Endothelial cell of umbilical vein (primary cell): ENCODE measurements around the gene RAI1. TPM values are rescaled to one million over a fixed set of nuclear protein-coding genes. Genes with fewer than 3 reads are reported as not detected.

Source experiments
- BruUV-seq: library from RNA; stranded (reverse); fragments of 400-500 nt; replicated peaks from 2 replicates; lab custom pipeline; 2021; lab: Mats Ljungman, UMichigan
- CTCF ChIA-PET: fragments of 300-600, 350-600 bp; sonication (Branson Sonifier 250); formaldehyde crosslinking; loops from one replicate; lab custom pipeline; 2021; ENCODE audit warnings: antibody characterized with exemption, inconsistent platforms; lab: Charles Lee
- POLR2A ChIA-PET: fragments of 300-600, 350-600 bp; sonication (Branson Sonifier 250); formaldehyde crosslinking; loops from one replicate; lab custom pipeline; 2021; ENCODE audit warnings: antibody characterized with exemption, inconsistent platforms; lab: Charles Lee
- DNase-seq: peaks from one replicate; pipeline ENCODE4 v3.0.0-alpha.2; 2011; ENCODE audit warnings: low read depth, low spot score
- FAIRE-seq: peaks from 2 replicates; lab custom pipeline; 2011; peaks lifted over from hg19 to GRCh38; lab: Jason Lieb, UNC
- H2AFZ ChIP-seq: 2 replicates; pipeline ENCODE4 v1.6.0; 2012; ENCODE audit warnings: low read depth, low read length, control low read depth, inconsistent platforms
- H3K27ac ChIP-seq: 2 replicates; pipeline ENCODE4 v1.5.1; 2011; ENCODE audit warnings: low read depth, mild to moderate bottlenecking, control low read depth, low read length, moderate library complexity; ENCODE audit not compliant: insufficient read depth
- H3K27me3 ChIP-seq, 2 experiments: 2 replicates each; pipeline versions ENCODE4 v1.6.0 to v1.6.1; 2011; ENCODE audit warnings: low read length in 2 of 2, mixed read lengths in 1 of 2; ENCODE audit not compliant: control insufficient read depth in 2 of 2, insufficient read depth in 2 of 2
- H3K36me3 ChIP-seq, 2 experiments: 2 replicates in 1 of 2; 3 replicates in 1 of 2; pipeline ENCODE4 v1.5.1; 2011; ENCODE audit warnings: low read length in 2 of 2, mild to moderate bottlenecking in 1 of 2, moderate library complexity in 1 of 2; ENCODE audit not compliant: control insufficient read depth in 2 of 2, insufficient read depth in 2 of 2; ENCODE audit errors: extremely low read depth in 1 of 2
- H3K4me1 ChIP-seq: 3 replicates; pipeline ENCODE4 v1.5.1; 2011; ENCODE audit warnings: mild to moderate bottlenecking, low read length; ENCODE audit not compliant: control insufficient read depth, insufficient read depth; ENCODE audit errors: extremely low read depth
- H3K4me2 ChIP-seq: 2 replicates; pipeline ENCODE4 v1.6.1; 2011; ENCODE audit warnings: low read length, control low read depth, mixed read lengths; ENCODE audit not compliant: insufficient read depth
- H3K4me3 ChIP-seq, 3 experiments: fragments of 200-600 bp in 1 of 3; sonication (generic), shearing (Covaris generic) in 1 of 3; replicated peaks in 1 of 3; 2 replicates each; pipeline ENCODE4 v1.5.1; 2011 to 2016; ENCODE audit warnings: control low read depth in 3 of 3, low read length in 3 of 3, mild to moderate bottlenecking in 2 of 3, inconsistent platforms in 1 of 3, low read depth in 1 of 3, moderate library complexity in 1 of 3; ENCODE audit not compliant: insufficient read depth in 1 of 3
- H3K79me2 ChIP-seq: 2 replicates; pipeline ENCODE4 v1.6.0; 2012; ENCODE audit warnings: low read length, inconsistent platforms; ENCODE audit not compliant: control insufficient read depth, insufficient read depth
- H3K9ac ChIP-seq: replicated peaks from 2 replicates; pipeline ENCODE3; 2011; ENCODE audit warnings: low read length, control low read depth; ENCODE audit not compliant: insufficient read depth; ENCODE audit errors: extremely low read depth
- H3K9me1 ChIP-seq: replicated peaks from 3 replicates; pipeline ENCODE4 v1.6.0; 2011; ENCODE audit warnings: mild to moderate bottlenecking, low read length; ENCODE audit not compliant: control insufficient read depth, insufficient read depth; ENCODE audit errors: extremely low read depth
- H3K9me3 ChIP-seq: replicated peaks from 2 replicates; pipeline ENCODE4 v1.5.1; 2012; ENCODE audit warnings: low read length, inconsistent platforms; ENCODE audit not compliant: control insufficient read depth, insufficient read depth
- H4K20me1 ChIP-seq: replicated peaks from 2 replicates; pipeline ENCODE3; 2011; ENCODE audit warnings: mild to moderate bottlenecking, low read length; ENCODE audit not compliant: control insufficient read depth, insufficient read depth; ENCODE audit errors: extremely low read depth
- EZH2 ChIP-seq: IDR thresholded peaks from 2 replicates; pipeline ENCODE4 v1.6.1; 2012; ENCODE audit warnings: borderline replicate concordance, low read depth, mild to moderate bottlenecking, moderate library complexity, low read length, inconsistent platforms; ENCODE audit not compliant: severe bottlenecking
- FOS ChIP-seq: IDR thresholded peaks from 2 replicates; pipeline ENCODE4 v1.6.1; 2011; ENCODE audit warnings: mild to moderate bottlenecking, low read length, moderate library complexity, borderline replicate concordance; ENCODE audit not compliant: insufficient read depth
- GATA2 ChIP-seq: IDR thresholded peaks from 2 replicates; pipeline ENCODE4 v1.7.0; 2011; ENCODE audit warnings: low read depth, mild to moderate bottlenecking, moderate library complexity, mixed read lengths, low read length; ENCODE audit not compliant: insufficient read length, insufficient read depth
- JUN ChIP-seq: IDR thresholded peaks from 2 replicates; pipeline ENCODE4 v1.6.1; 2011; ENCODE audit warnings: borderline replicate concordance, low read depth; ENCODE audit not compliant: insufficient read length, insufficient read depth
- MYC ChIP-seq: IDR thresholded peaks from one replicate; pipeline ENCODE4 v1.6.1; 2011; ENCODE audit warnings: mild to moderate bottlenecking, low read depth, low read length
- POLR2A ChIP-seq: IDR thresholded peaks from 2 replicates; pipeline ENCODE4 v1.6.1; 2012; ENCODE audit warnings: low read depth, mild to moderate bottlenecking, control low read depth, low read length
- POLR2AphosphoS5 ChIP-seq: IDR thresholded peaks from 2 replicates; pipeline ENCODE4 v1.6.1; 2012; ENCODE audit warnings: low read depth, mild to moderate bottlenecking, control low read depth, low read length, moderate library complexity; ENCODE audit not compliant: insufficient read depth
- dilution Hi-C: fragments of 300-500 bp; cut with MboI; formaldehyde crosslinking; loops from one replicate; pipeline ENCODE4 v1.15.0; 2019; ENCODE audit warnings: low sequenced_read_pairs; ENCODE audit not compliant: extremely low pct_ligation_motif_present
- intact Hi-C: fragments of 100-400 bp; cut with micrococcal nuclease; formaldehyde crosslinking; loops from one replicate; pipeline ENCODE4 v1.10.0; 2022
- polyA plus RNA-seq, 4 experiments: library from polyadenylated mRNA; depleted of rRNA in 3 of 4; stranded (reverse) in 3 of 4; unstranded in 1 of 4; fragments of >200 nt; gene quantifications; 2 replicates each; pipeline versions ENCODE4 v1.2.1 to v1.2.3, GENCODE V29; 2011 to 2012; ENCODE audit warnings: missing spikeins in 1 of 4
- total RNA-seq: library from RNA; stranded (reverse); gene quantifications from 2 replicates; pipeline ENCODE4 v1.2.3, GENCODE V29; 2021
- TF ChIP-seq, protein P1 (sequence below): IDR thresholded peaks from 2 replicates; pipeline ENCODE4 v1.6.1; 2011; ENCODE audit not compliant: insufficient read depth, insufficient read length
- TF ChIP-seq, protein P2 (sequence below), 2 donors: IDR thresholded peaks; 1 replicate in 1 of 2; 2 replicates in 1 of 2; pipeline ENCODE4 v1.5.1; 2011; ENCODE audit warnings: low read length in 2 of 2, mild to moderate bottlenecking in 2 of 2, moderate library complexity in 2 of 2, control low read depth in 1 of 2, inconsistent platforms in 1 of 2, low read depth in 1 of 2; ENCODE audit not compliant: insufficient read depth in 1 of 2; ENCODE audit errors: extremely low read depth in 1 of 2

The RAI1 gene
- total and polyA plus RNA-seq, 2 donors (not counting 3 experiments of a cell fraction or from before 2014, with no cell fraction given), result 7.8 to 43.3 TPM

DNA sequence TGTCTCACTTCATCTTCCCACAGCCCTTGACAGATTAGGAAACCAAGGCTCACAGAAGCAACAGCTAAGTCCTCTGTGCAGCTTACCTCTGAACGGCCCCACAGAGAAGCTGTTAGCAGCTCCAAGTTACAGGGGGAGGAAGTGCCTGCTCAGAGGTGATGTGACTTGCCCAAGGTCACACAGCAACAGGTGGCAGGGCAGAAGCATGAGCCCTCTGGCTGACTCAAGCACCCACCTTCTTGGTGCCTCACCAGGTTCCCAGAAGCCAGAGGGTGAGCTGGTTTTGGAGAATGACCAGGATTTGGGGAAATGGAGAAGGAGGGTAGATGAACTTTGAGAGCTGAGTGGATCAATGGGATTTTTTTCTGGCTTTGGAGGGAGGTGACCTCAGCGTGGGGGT lies 14.0 kb upstream of the RAI1 start:
- ChIA-PET POLR2A (no interaction called here), CTCF (interaction anchor here (1.4 kb wide), 1 partner anchor 8 kb away, joined by 4 read pairs; no protein-coding TSS in a partner anchor)
- intact Hi-C loops, result no loop called here
- H2AFZ ChIP-seq, result no peak overlapping the region
- dilution Hi-C loops, result no loop called here
- H3K9me3 ChIP-seq, result no peaks in the 10 kb centered on the region
- no peak overlapping the region for H3K9ac ChIP-seq
- DNase-seq (no peak), FAIRE-seq (no peak)
- no peak overlapping the region for H3K4me3 ChIP-seq
- H3K4me2 ChIP-seq, result no peak overlapping the region
- no peaks in the 10 kb centered on the region for H3K27me3 ChIP-seq
- no peaks in the 10 kb centered on the region for H3K4me1 ChIP-seq
- H3K27ac ChIP-seq, result no peak overlapping the region
- H3K36me3 ChIP-seq, result no peaks in the 10 kb centered on the region
- H3K79me2 ChIP-seq, result no peaks in the 10 kb centered on the region
- H3K9me1 ChIP-seq, result no peaks in the 10 kb centered on the region
- H4K20me1 ChIP-seq, result no peaks in the 10 kb centered on the region
- TF ChIP-seq FOS (no peak), EZH2 (no peak), MYC (no peak), JUN (no peak), GATA2 (no peak), POLR2AphosphoS5 (no peak), POLR2A (no peak)
- TF ChIP-seq, protein P1, sequence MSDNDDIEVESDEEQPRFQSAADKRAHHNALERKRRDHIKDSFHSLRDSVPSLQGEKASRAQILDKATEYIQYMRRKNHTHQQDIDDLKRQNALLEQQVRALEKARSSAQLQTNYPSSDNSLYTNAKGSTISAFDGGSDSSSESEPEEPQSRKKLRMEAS, result no peak
- TF ChIP-seq, protein P2, sequence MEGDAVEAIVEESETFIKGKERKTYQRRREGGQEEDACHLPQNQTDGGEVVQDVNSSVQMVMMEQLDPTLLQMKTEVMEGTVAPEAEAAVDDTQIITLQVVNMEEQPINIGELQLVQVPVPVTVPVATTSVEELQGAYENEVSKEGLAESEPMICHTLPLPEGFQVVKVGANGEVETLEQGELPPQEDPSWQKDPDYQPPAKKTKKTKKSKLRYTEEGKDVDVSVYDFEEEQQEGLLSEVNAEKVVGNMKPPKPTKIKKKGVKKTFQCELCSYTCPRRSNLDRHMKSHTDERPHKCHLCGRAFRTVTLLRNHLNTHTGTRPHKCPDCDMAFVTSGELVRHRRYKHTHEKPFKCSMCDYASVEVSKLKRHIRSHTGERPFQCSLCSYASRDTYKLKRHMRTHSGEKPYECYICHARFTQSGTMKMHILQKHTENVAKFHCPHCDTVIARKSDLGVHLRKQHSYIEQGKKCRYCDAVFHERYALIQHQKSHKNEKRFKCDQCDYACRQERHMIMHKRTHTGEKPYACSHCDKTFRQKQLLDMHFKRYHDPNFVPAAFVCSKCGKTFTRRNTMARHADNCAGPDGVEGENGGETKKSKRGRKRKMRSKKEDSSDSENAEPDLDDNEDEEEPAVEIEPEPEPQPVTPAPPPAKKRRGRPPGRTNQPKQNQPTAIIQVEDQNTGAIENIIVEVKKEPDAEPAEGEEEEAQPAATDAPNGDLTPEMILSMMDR (IDR thresholded peaks at IDR 0.05; ENCODE audit: extremely low read depth in 1 of 2, insufficient read depth in 1 of 2, low read depth in 1 of 2, low read length in 2 of 2), result no peak
- no TSS peak for BruUV-seq
